HL-60 (cell line): ENCODE results near the gene DENND2D.

Experiments used
- GABPA ChIP-seq: IDR thresholded peaks from 2 replicates; pipeline ENCODE4 v1.6.1; 2012; ENCODE audit warnings: low read depth
- POLR2AphosphoS5 ChIP-seq: IDR thresholded peaks from 2 replicates; pipeline ENCODE4 v1.6.1; 2012; ENCODE audit warnings: low read depth
- SPI1 ChIP-seq: IDR thresholded peaks from 2 replicates; pipeline ENCODE4 v1.6.1; 2012; ENCODE audit warnings: low read depth, mild to moderate bottlenecking, borderline replicate concordance
- TF ChIP-seq, protein P1 (sequence below): IDR thresholded peaks from one replicate; pipeline ENCODE4 v1.5.1; 2011; ENCODE audit warnings: low read length, control low read depth, inconsistent platforms; ENCODE audit not compliant: insufficient read depth
- TF ChIP-seq, protein P2 (sequence below): IDR thresholded peaks from 2 replicates; pipeline ENCODE4 v1.6.1; 2012; ENCODE audit warnings: low read depth; ENCODE audit not compliant: insufficient replicate concordance

DNA sequence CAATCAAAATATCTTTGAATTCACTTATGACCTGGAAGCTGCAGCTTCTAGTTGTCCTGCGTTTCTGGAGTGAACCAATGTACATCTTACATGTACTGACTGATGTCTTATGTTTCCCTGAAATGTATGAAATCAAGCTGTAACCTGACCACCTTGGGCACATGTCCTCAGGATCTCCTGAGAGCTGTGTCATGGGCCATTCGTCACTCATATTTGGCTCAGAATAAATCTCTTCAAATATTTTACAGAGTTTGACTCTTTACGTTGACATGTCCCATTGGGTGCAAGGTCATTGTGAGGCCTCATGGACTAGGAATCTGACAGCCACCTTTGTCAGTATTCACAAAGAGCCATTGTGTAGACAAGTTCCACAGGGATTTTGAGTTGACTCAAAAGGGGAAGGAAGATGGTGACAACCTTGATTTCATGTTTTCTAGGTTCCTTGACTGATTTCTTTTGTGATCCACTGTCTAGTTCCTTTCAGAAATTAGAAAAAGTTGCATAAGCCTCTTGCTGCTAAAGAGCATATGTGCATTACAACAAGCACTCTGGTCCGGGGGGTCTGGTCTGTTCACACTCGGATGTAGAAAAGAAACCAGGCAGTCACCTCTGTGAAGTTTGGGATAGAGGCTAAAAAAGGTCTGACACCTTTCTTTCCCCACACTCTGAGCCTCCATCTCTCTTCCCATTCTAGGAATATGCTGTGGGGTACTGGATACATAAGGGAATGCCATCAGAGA lies 37.8 kb upstream of the DENND2D start:
- TF ChIP-seq, protein P1, sequence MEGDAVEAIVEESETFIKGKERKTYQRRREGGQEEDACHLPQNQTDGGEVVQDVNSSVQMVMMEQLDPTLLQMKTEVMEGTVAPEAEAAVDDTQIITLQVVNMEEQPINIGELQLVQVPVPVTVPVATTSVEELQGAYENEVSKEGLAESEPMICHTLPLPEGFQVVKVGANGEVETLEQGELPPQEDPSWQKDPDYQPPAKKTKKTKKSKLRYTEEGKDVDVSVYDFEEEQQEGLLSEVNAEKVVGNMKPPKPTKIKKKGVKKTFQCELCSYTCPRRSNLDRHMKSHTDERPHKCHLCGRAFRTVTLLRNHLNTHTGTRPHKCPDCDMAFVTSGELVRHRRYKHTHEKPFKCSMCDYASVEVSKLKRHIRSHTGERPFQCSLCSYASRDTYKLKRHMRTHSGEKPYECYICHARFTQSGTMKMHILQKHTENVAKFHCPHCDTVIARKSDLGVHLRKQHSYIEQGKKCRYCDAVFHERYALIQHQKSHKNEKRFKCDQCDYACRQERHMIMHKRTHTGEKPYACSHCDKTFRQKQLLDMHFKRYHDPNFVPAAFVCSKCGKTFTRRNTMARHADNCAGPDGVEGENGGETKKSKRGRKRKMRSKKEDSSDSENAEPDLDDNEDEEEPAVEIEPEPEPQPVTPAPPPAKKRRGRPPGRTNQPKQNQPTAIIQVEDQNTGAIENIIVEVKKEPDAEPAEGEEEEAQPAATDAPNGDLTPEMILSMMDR = no peak
- TF ChIP-seq, protein P2, sequence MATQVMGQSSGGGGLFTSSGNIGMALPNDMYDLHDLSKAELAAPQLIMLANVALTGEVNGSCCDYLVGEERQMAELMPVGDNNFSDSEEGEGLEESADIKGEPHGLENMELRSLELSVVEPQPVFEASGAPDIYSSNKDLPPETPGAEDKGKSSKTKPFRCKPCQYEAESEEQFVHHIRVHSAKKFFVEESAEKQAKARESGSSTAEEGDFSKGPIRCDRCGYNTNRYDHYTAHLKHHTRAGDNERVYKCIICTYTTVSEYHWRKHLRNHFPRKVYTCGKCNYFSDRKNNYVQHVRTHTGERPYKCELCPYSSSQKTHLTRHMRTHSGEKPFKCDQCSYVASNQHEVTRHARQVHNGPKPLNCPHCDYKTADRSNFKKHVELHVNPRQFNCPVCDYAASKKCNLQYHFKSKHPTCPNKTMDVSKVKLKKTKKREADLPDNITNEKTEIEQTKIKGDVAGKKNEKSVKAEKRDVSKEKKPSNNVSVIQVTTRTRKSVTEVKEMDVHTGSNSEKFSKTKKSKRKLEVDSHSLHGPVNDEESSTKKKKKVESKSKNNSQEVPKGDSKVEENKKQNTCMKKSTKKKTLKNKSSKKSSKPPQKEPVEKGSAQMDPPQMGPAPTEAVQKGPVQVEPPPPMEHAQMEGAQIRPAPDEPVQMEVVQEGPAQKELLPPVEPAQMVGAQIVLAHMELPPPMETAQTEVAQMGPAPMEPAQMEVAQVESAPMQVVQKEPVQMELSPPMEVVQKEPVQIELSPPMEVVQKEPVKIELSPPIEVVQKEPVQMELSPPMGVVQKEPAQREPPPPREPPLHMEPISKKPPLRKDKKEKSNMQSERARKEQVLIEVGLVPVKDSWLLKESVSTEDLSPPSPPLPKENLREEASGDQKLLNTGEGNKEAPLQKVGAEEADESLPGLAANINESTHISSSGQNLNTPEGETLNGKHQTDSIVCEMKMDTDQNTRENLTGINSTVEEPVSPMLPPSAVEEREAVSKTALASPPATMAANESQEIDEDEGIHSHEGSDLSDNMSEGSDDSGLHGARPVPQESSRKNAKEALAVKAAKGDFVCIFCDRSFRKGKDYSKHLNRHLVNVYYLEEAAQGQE = no peak
- TF ChIP-seq POLR2AphosphoS5 = no peak
- TF ChIP-seq GABPA = no peak
- TF ChIP-seq SPI1 = no peak
